ENCODE results near the gene PITPNC1.
"Not testable (repeated sequence)": the region's sequence is repeated elsewhere in the genome, so short reads cannot be mapped to it uniquely, and the experiment has no call there.

The PITPNC1 gene

GRCh38 chr17:67369676-67370075, 7.4 kb upstream of the PITPNC1 start:
- no peak for DNase-seq (ENCODE audit: low read depth)

- DNase-seq (ENCODE audit: low read depth) = no peak
Measured at GRCh38 chr17:67372751-67373150, 4.3 kb upstream of the PITPNC1 start.

- DNase-seq (ENCODE audit: low read depth) = peak; percentile 84
Measured at GRCh38 chr17:67374329-67375053, 2.6 kb upstream of the PITPNC1 start.

- no peak for DNase-seq (ENCODE audit: low read depth)
Measured at GRCh38 chr17:67375054-67375427, 2.0 kb upstream of the PITPNC1 start.

GRCh38 chr17:67375716-67376115, 1.4 kb upstream of the PITPNC1 start:
- no peak for DNase-seq (ENCODE audit: low read depth)

GRCh38 chr17:67376415-67376736, 705 bp upstream of the PITPNC1 start:
- DNase-seq (ENCODE audit: low read depth) = no peak

- no peak for DNase-seq (ENCODE audit: low read depth)
Measured at GRCh38 chr17:67377488-67378453, 690 bp downstream of the PITPNC1 start.

- peak; percentile 49 for DNase-seq (ENCODE audit: low read depth)
Measured at GRCh38 chr17:67378454-67379250, 1.6 kb downstream of the PITPNC1 start.

GRCh38 chr17:67379251-67379630, 2.2 kb downstream of the PITPNC1 start:
- no peak for DNase-seq (ENCODE audit: low read depth)

GRCh38 chr17:67381929-67382257, 4.8 kb downstream of the PITPNC1 start:
- no peak for DNase-seq (ENCODE audit: low read depth)

GRCh38 chr17:67385122-67385988, 8.3 kb downstream of the PITPNC1 start:
- DNase-seq (ENCODE audit: low read depth) = no peak

- DNase-seq (ENCODE audit: low read depth) = no peak
Measured at GRCh38 chr17:67386965-67387551, 10.0 kb downstream of the PITPNC1 start.

GRCh38 chr17:67388536-67388935, 11.5 kb downstream of the PITPNC1 start:
- not testable (repeated sequence) for DNase-seq (ENCODE audit: low read depth)

- no peak for DNase-seq (ENCODE audit: low read depth)
Measured at GRCh38 chr17:67388986-67389385, 11.9 kb downstream of the PITPNC1 start.

GRCh38 chr17:67390006-67390645, 13.0 kb downstream of the PITPNC1 start:
- DNase-seq (ENCODE audit: low read depth) = no peak

GRCh38 chr17:67390646-67391361, 13.7 kb downstream of the PITPNC1 start:
- no peak for DNase-seq (ENCODE audit: low read depth)

- DNase-seq (ENCODE audit: low read depth) = no peak
Measured at GRCh38 chr17:67392111-67392510, 15.0 kb downstream of the PITPNC1 start.

- DNase-seq (ENCODE audit: low read depth) = no peak
Measured at GRCh38 chr17:67393809-67394397, 16.8 kb downstream of the PITPNC1 start.

GRCh38 chr17:67399676-67400075, 22.6 kb downstream of the PITPNC1 start:
- no peak for DNase-seq (ENCODE audit: low read depth)

GRCh38 chr17:67400193-67400592, 23.1 kb downstream of the PITPNC1 start:
- DNase-seq (ENCODE audit: low read depth) = no peak

All from stimulated activated CD8-positive, alpha-beta memory T cell treated with anti-CD3 and anti-CD28 coated beads, Interleukin-15, amount 100 ng/mL, for 1 hour (primary cell).